ENCODE measurements around the gene TCF19.
"Not testable (repeated sequence)": the region's sequence is repeated elsewhere in the genome, so short reads cannot be mapped to it uniquely, and the experiment has no call there.

DNA sequence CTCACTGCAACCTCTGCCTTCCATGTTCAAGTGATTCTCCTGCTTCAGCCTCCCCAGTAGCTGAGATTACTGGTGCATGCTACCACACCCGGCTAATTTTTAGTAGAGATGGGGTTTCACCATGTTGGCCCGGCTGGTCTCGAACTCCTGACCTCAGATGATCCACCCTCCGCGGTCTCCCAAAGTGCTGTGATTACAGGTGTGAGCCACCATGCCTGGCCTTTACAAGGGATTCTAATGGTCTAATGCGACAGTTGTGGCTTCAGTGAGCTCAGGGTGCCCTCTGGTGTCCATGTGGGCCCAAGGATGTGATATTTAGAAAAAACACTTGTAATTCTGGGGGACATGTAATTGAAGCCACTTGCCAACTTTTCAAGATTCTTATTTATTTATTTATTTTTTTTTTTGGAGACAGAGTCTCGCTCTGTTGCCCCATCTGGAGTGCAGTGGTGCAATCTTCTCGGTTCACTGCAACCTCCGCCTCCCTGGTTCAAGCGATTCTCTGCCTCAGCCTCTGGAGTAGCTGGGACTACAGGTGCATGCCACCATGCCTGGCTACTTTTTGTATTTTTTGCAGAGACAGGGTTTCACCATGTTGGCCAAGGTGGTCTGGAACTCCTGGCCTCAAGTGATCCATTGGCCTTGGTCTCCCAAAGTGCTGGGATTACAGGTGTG lies 34.2 kb downstream of the TCF19 start:
- TF ChIP-seq, protein P1, sequence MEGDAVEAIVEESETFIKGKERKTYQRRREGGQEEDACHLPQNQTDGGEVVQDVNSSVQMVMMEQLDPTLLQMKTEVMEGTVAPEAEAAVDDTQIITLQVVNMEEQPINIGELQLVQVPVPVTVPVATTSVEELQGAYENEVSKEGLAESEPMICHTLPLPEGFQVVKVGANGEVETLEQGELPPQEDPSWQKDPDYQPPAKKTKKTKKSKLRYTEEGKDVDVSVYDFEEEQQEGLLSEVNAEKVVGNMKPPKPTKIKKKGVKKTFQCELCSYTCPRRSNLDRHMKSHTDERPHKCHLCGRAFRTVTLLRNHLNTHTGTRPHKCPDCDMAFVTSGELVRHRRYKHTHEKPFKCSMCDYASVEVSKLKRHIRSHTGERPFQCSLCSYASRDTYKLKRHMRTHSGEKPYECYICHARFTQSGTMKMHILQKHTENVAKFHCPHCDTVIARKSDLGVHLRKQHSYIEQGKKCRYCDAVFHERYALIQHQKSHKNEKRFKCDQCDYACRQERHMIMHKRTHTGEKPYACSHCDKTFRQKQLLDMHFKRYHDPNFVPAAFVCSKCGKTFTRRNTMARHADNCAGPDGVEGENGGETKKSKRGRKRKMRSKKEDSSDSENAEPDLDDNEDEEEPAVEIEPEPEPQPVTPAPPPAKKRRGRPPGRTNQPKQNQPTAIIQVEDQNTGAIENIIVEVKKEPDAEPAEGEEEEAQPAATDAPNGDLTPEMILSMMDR (IDR thresholded peaks at IDR 0.05; ENCODE audit: extremely low read depth in 1 of 2, insufficient read depth in 1 of 2, low read depth in 1 of 2, low read length in 2 of 2): peak; percentile 53 to 58
- TF ChIP-seq, protein P2, sequence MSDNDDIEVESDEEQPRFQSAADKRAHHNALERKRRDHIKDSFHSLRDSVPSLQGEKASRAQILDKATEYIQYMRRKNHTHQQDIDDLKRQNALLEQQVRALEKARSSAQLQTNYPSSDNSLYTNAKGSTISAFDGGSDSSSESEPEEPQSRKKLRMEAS (IDR thresholded peaks at IDR 0.05; ENCODE audit: insufficient read depth, insufficient read length): not testable (repeated sequence)
- TF ChIP-seq POLR2AphosphoS5 (IDR thresholded peaks at IDR 0.05; ENCODE audit: insufficient read depth, low read depth, low read length); POLR2A (IDR thresholded peaks at IDR 0.05; ENCODE audit: low read depth, low read length); EZH2 (IDR thresholded peaks at IDR 0.05; ENCODE audit: borderline replicate concordance, low read depth, low read length, severe bottlenecking); JUN (IDR thresholded peaks at IDR 0.05; ENCODE audit: borderline replicate concordance, insufficient read depth, insufficient read length, low read depth); GATA2 (IDR thresholded peaks at IDR 0.05; ENCODE audit: insufficient read depth, insufficient read length, low read depth, low read length): not testable (repeated sequence)

All from endothelial cell of umbilical vein (primary cell).